KOPT-K1 (cell line): ENCODE data around the gene SLC25A45.
A peak's percentile ranks its signal among the peaks of the same experiment; 100 is the strongest.

Experiments used
- H3K27ac ChIP-seq: fragments of 200-600 bp; sonication (generic); 2 replicates; pipeline ENCODE4 v1.5.1; 2016; ENCODE audit warnings: antibody characterized with exemption, mild to moderate bottlenecking, low read depth, low read length; ENCODE audit not compliant: poor library complexity, severe bottlenecking
- H3K36me3 ChIP-seq: fragments of 200-600 bp; sonication (generic); 2 replicates; pipeline ENCODE4 v1.5.1; 2017; ENCODE audit warnings: antibody characterized with exemption, mild to moderate bottlenecking, low read length, moderate library complexity; ENCODE audit not compliant: insufficient read depth
- H3K9me3 ChIP-seq: fragments of 200-600 bp; sonication (generic); 2 replicates; pipeline ENCODE4 v1.5.1; 2017; ENCODE audit warnings: antibody characterized with exemption, low read length, mild to moderate bottlenecking; ENCODE audit not compliant: insufficient read depth, poor library complexity, severe bottlenecking

Gene SLC25A45

GRCh38 chr11:65382033-65382803 is at the start of gene SLC25A45:
SLC25A45 (minus strand) TSS chr11:65382646; CDS start chr11:65381951, 695 bp downstream.
- H3K36me3 ChIP-seq, result no peaks in the 10 kb centered on the region
- peak within 1 kb of the TSS; percentile 82 for H3K27ac ChIP-seq
- H3K9me3 ChIP-seq, result no peaks in the 10 kb centered on the region

GRCh38 chr11:65431451-65432099 is 49.1 kb upstream of the SLC25A45 start:
- H3K27ac ChIP-seq, result no peak overlapping the region
- peaks cover 35% of the 10 kb centered on the region for H3K36me3 ChIP-seq
- H3K9me3 ChIP-seq, result no peaks in the 10 kb centered on the region

- H3K27ac ChIP-seq, result peak overlapping the region; percentile 99
- peaks cover 35% of the 10 kb centered on the region for H3K36me3 ChIP-seq
- no peaks in the 10 kb centered on the region for H3K9me3 ChIP-seq
These were observed 48.2 kb upstream of the SLC25A45 start for GRCh38 chr11:65430406-65431217.

- H3K36me3 ChIP-seq, result peaks cover 30% of the 10 kb centered on the region
- peak overlapping the region; percentile 99 for H3K27ac ChIP-seq
These were observed 47.4 kb upstream of the SLC25A45 start for GRCh38 chr11:65429724-65430405.

GRCh38 chr11:65429068-65429681 is 46.7 kb upstream of the SLC25A45 start:
- Histone ChIP-seq H3K9me3 (no peaks in the 10 kb centered on the region), H3K36me3 (peaks cover 27% of the 10 kb centered on the region), H3K27ac (peak overlapping the region; percentile 99)

More at GRCh38 chr11:65429724-65430405, 47.4 kb upstream of the SLC25A45 start:
- no peaks in the 10 kb centered on the region for H3K9me3 ChIP-seq

- H3K9me3 ChIP-seq, result no peaks in the 10 kb centered on the region
- H3K27ac ChIP-seq, result peak overlapping the region; percentile 99
- peaks cover 29% of the 10 kb centered on the region for H3K36me3 ChIP-seq
These were observed 46.2 kb upstream of the SLC25A45 start for GRCh38 chr11:65428578-65429067.

- Histone ChIP-seq H3K36me3 (peaks cover 30% of the 10 kb centered on the region), H3K27ac (peak overlapping the region; percentile 99)
These were observed 45.5 kb upstream of the SLC25A45 start for GRCh38 chr11:65427691-65428577.

GRCh38 chr11:65426839-65427690 is 44.6 kb upstream of the SLC25A45 start:
- Histone ChIP-seq H3K27ac (peak overlapping the region; percentile 99), H3K36me3 (peaks cover 30% of the 10 kb centered on the region), H3K9me3 (no peaks in the 10 kb centered on the region)

More at GRCh38 chr11:65427691-65428577, 45.5 kb upstream of the SLC25A45 start:
- no peaks in the 10 kb centered on the region for H3K9me3 ChIP-seq

GRCh38 chr11:65425971-65426838 is 43.8 kb upstream of the SLC25A45 start:
- H3K9me3 ChIP-seq, result no peaks in the 10 kb centered on the region
- peak overlapping the region; percentile 99 for H3K27ac ChIP-seq
- H3K36me3 ChIP-seq, result peaks cover 30% of the 10 kb centered on the region

- Histone ChIP-seq H3K36me3 (peaks cover 30% of the 10 kb centered on the region), H3K9me3 (no peaks in the 10 kb centered on the region), H3K27ac (peak overlapping the region; percentile 99)
These were observed 42.9 kb upstream of the SLC25A45 start for GRCh38 chr11:65425105-65425970.
